Sciatic nerve (tissue), 2 donors: ENCODE results near the gene MPC1L. TPM values are rescaled to one million over a fixed set of nuclear protein-coding genes. Genes with fewer than 3 reads are reported as not detected.
"Not testable (repeated sequence)": the region's sequence is repeated elsewhere in the genome, so short reads cannot be mapped to it uniquely, and the experiment has no call there.

ENCODE experiments used
- ATAC-seq: fragments of 200-7000 bp; cut with Tn5 transposase; one replicate; pipeline ENCODE4 v1.9.1; 2020; ENCODE audit warnings: mild to moderate bottlenecking, moderate library complexity
- DNase-seq: peaks from one replicate; pipeline ENCODE4 v3.0.0-alpha.2; 2020; ENCODE audit warnings: low spot score
- intact Hi-C: fragments of 100-400 bp; cut with DNase I; formaldehyde crosslinking; loops from one replicate; pipeline ENCODE4 v1.14.2; 2022
- total RNA-seq: library from RNA; stranded (reverse); fragmentation: NEBNext Ultra II Directional; extraction: Animal tissue kit (Norgen Biotek cat#: 25700); gene quantifications from one replicate; pipeline ENCODE4 v1.2.1, GENCODE V29; 2021
- donor health status: DM: no; HTN: no; CAD: no.
- donor health status: DM: no; HTN: no; CAD: no.

MPC1L gene
- not detected for total RNA-seq

DNA sequence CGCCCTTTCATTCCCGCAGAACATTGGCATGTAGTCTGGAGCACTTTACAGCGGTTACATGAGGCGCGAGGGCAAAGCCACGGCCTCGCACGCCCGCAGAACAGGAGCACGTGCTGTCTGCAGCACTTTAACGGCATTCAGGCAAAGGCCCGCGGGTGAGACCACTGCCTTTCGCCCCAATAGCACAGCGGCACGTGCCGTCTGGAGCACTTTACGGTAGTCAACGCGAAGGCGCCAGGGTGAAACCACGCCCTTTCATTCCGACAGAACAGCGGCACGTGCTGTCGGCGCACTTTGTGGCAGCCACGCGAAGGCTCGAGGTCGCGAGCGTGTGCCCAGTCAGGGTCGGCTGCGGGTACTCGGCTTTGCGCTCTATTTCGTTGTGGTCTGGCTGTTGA, at the start of gene MPC1L:
Gene MPC1L (plus strand): TSS at position 290 of the 398 bp plus-strand sequence. CDS start 138 bp downstream, outside the sequence.
- ATAC-seq = no peak
- intact Hi-C loops = no loop called here
- no peak for DNase-seq

DNA sequence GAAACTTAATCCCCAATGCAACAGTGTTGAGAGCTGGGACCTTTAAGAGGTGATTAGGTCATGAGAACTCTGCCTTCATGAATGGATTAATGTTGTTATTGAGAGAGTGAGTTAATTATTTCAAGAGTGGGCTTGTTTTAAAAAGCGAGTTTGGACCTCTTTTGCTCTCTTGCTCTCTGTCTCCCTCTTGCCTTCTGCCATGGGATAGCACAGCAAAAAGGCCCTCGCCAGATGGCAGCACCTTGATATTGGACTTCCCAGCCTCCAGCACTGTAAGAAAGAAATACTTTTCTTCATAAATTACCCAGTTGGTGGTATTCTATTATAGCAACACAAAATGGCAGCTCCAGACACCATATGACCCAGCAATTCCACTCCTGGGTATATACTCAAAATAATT, 49.5 kb upstream of the MPC1L start:
- intact Hi-C loops = no loop called here
- ATAC-seq (no peak), DNase-seq (no peak)

DNA sequence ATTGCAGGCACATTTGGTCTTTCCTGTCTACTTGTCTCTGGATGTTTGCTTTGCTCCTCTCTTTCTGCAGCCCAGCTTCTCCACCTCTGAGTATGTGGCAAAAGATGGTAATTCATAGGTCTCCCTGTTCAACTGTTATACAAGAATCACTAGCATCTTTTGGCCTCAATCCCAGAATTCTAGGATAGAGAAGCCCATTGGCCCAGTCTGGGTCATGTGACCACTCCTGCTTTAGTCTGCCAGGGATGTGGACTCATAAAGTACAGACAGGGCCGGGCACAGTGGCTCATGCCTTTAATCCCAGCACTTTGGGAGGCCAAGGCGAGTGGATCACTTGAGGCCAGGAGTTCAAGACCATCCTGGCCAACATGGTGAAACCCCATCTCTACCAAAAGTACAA, 47.8 kb upstream of the MPC1L start:
- ATAC-seq, intact Hi-C loops, DNase-seq: not testable (repeated sequence)

DNA sequence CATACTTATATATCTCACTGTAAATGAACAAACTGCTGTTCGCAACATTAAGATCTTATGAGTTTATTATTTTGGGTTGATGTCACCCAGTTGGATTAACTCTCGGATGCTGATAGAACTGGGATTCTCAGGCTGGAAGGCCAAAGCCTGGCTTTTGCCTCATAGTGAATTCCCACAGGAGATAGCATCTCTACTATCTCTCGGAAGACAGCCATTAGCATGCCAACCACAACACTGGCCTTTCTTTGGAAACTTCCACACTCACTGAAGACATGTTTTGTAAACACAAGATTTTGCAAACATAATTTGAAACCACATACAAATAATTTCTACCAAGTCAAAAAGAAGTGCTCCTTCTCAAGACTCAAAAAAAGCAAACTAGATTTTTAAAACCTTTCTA, 46.9 kb upstream of the MPC1L start:
- ATAC-seq (no peak), DNase-seq (no peak)
- intact Hi-C loops = no loop called here

DNA sequence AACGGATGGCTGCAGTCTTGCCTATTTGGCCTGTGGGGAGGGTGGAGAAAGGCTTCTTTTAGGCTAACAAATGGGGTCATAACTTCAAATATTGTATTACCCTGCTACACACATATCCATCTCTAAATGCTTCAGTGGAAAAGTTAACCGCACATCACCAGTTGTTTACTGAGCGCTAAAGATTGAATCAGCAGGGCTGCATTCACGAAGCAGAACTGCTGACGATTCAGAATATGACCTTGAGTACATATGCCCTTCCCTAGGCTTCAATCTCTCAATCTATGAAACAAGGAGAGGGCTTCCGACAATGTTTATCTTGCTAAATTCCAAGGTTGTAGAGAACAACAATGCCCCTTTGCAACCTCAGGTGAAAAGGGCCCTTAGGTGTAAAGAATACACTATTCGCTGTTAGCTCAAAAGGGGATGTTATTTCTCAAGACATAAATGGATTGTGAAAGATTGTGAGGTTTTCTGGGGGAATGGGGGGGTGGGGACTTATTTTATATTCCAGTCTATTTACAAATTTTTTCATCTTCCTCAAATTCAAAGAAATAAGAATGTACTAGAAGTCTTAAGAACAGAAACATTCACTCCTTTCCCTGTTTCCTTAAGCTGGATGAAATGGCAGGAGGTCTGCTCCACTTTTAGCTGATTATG, 45.1 kb upstream of the MPC1L start:
- ATAC-seq = no peak
- no peak for DNase-seq
- intact Hi-C loops = no loop called here

DNA sequence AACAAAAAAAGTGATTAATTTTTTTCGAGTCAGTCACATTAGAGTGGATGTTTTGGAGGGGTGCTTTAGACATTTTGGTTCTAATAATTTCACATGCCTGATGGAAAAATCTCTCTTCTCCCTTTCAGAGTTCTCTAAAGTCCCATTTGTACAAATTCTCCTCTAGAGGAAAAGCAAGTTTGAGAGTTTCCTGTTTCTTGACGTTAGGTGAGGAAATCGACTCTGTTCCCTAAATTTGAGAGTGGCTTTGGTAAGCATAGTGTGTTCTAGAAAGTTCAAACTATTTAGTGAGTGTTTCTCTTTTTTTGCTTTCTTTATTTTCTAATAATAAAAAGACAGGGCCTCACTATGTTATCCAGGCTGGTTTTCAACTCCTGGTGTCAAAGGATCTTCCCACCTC, 44.1 kb upstream of the MPC1L start:
- no peak for ATAC-seq
- no peak for DNase-seq
- intact Hi-C loops = no loop called here

DNA sequence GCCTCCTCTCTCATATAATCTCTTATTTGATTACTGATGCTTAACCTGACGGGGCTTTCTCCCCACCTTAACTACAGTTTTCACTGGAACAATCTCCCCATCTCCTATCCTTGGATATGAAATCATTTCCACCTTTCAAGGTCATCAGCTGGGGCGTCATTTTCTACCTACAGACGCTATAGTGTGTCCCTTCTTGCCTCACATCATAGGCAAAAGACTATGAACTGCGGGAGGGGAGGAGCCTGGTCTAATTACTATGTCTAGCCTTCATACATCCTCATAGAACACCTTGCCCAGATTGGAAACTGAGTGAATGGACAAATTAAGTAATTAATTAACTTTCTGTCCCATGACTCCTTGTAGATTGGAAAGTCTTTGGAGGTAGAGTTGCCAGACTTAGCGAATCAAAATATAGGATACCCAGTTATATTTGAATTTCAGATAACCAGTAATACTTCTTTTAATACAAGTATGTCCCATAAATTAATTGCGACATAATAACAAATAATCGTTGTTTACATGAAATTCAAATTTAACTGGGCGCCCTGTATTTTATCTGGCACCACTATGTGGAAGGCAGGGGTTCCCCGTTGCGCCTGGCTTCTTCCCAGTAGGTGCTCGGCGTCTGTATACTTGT, 43.2 kb upstream of the MPC1L start:
- ATAC-seq = no peak
- no peak for DNase-seq
- intact Hi-C loops = no loop called here

DNA sequence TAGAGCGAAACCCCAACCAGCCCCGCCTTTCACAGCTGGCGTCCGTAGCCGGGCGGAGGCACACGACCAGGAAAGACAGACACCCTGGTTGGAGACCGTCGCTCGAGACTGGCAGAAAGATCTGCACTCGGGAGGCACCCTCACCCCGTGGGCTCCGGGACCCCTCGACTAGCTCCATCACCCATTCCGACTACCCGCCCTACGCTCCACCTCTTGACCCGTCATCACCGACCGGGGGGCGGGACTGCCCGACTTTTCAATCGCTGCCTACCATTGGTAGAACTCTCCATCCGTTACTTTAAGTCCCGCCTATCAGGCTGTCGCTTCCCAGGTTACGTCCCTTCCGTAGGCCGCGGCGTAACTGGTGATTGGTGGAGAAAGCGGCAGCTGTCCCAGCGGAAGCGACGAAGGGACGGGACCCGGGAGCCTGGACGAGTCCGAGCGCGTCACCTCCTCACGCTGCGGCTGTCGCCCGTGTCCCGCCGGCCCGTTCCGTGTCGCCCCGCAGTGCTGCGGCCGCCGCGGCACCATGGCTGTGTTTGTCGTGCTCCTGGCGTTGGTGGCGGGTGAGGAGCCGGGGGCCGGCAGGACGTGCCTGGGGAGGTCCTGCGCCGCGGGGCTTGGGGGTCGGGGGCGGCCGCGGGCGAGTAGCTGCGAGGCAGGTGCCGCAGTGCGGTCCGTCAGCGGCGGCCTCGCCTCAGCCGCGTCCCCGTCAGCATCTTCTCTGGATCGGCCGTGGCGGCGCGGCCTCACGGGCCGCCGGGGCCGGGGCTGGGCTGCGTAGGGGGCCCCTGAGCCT, 42.5 kb upstream of the MPC1L start, which contains the start of gene ATP6AP2:
Gene ATP6AP2 (plus strand): TSS at position 434 of the 799 bp plus-strand sequence. CDS start 96 bp downstream, at position 530.
- ATAC-seq = peak; percentile 99
- intact Hi-C loops = no loop called here

DNA sequence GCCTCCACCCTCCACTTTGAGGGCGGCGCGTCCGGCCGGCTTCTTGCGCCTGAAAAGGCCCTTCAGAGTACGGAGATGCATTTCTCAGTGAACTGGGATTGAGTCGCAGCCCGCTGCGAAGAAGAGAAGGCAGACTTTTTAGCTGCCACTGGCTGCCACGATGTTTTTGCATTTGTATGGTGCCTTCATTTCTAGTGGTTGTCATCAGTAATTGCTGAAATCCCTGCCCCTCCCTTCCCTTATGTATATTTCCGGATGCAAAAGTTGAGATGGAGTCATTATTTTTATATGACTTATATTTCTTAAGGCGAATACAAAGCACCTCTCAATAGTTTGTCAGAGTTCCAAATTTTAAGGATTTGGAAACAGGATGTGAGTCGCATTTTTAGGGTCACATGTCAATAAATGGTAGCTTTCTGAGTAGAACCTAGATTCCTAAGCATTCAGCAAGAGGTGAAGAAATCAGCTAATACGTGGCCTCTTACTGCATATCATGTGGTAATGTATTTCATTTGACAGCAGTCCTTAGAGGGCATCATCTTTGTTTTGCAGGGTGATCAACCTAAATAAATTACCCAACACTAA, 41.8 kb upstream of the MPC1L start:
- intact Hi-C loops = no loop called here
- ATAC-seq = no peak
- no peak for DNase-seq

More for the DNA sequence above, 42.5 kb upstream of the MPC1L start, which contains the start of gene ATP6AP2:
- DNase-seq = peak; percentile 93

DNA sequence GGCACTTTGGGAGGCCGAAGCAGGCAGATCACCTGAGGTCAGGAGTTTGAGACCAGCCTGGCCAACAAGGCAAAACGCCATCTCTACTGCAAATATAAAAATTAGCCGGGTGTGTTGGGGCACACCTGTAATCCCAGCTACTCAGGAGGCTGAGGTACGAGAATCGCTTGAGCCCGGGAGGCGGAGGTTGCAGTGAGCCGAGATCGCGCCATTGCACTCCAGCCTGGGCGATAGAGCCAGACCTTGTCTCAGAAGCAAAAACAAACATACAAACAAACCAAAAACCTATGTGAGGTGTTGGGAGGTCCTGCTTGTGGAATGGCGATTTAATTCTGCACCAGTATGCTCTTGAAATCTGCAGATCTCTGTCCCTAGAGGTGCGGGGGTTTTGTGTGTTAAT, 41.0 kb upstream of the MPC1L start:
- intact Hi-C loops = not testable (repeated sequence)

DNA sequence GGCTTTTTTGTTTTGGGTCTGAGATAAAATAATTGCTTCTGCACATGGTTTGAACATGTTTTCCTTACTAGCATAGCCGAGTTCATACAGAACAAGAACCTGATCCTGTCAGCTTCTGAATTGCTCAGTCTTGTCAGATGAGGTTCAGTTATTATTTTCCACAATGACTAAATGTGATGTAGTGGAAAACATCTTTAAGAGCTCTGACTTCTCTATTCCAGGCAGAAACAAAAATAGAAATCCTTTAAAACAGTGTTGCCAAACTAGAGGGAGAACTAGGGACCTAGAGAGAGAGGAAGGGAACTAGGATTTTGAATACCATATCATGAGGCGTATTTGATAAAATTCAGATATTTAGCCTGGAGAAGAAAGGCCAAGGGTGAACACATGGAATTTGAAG, 40.4 kb upstream of the MPC1L start:
- no peak for DNase-seq
- intact Hi-C loops = no loop called here
- no peak for ATAC-seq

More for the DNA sequence above, 41.0 kb upstream of the MPC1L start:
- not testable (repeated sequence) for DNase-seq, ATAC-seq

DNA sequence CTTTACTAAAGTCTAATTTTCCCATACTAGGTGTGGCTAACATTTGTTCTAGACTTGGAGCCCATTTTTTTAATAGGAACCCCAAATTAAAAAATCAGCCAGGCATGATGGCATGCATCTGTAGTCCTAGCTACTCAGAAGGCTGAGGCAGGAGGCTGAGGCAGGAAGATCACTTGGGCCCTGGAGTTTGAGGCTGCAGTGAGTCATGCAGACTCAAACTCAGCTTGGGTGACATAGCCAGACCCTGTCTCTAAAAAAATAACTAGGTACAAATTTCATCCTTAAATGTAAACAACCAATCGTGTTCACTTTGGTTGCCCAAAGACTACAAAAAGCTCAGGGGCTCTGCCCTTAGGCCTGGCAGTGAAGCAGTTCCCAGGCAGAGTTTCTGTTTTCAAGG, 35.6 kb upstream of the MPC1L start:
- intact Hi-C loops, ATAC-seq, DNase-seq: not testable (repeated sequence)

DNA sequence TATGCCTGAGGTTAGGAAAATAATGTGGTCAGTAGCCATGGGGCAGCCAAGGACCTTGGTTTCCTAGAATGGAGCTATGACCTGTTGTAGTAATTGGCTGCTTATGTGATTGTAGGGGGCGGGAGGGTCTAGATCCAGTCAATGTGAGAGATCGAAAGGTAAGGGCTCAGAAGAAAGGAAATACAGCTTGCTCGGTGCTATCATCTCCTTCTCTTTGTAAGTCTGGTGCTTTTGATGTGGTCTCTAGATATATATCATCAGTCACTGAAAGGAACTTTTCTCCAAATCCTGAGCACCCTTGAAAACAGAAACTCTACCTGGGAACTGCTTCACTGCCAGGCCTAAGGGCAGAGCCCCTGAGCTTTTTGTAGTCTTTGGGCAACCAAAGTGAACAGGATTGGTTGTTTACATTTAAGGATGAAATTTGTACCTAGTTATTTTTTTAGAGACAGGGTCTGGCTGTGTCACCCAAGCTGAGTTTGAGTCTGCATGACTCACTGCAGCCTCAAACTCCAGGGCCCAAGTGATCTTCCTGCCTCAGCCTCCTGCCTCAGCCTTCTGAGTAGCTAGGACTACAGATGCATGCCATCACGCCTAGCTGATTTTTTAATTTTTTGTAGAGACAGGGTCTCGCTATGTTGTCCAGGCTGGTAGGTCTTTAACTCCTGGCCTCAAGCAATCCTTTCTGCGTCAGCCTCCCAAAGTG, 33.5 kb upstream of the MPC1L start:
- ATAC-seq, DNase-seq, intact Hi-C loops: not testable (repeated sequence)

DNA sequence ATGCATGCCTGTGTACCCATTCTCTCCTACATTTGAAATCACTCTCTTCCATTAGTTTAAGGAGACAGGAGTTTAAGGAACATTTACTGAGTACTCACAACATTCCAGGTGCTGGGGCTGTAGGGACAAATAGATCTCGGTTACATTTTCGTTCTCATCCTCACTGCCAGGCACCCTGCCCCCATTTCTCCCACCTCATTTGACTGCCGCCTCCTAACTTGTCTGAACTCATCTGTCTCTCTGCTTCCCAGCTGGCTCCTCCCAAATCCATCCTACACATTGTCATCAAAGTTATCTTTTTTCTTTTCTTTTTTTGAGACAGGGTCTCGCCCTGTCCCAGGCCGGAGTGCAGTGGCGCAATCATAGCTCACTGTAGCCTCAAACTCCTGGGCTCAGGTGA, 19.8 kb upstream of the MPC1L start:
- ATAC-seq = no peak

DNA sequence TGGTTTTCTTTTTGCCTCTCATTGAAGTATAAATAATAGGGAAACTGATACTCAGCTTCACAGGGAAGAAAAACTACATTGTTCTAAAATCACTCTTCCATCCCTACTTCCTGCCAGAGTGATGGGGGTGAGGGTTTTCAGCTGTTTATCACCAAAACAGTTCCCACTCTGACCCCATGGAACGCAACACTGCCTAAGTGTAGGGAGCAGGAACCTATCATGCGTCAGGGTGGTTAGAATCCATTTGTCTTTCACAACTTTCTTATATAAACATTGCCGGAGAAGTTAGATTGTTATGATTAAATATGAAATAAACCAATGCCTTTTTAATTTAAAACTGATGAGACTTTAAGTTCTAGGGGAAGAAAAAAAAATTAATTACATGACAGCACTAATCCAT, 15.8 kb upstream of the MPC1L start:
- DNase-seq (no peak), ATAC-seq (no peak)
- intact Hi-C loops = no loop called here

More for the DNA sequence above, 19.8 kb upstream of the MPC1L start:
- intact Hi-C loops = no loop called here
- DNase-seq = no peak

DNA sequence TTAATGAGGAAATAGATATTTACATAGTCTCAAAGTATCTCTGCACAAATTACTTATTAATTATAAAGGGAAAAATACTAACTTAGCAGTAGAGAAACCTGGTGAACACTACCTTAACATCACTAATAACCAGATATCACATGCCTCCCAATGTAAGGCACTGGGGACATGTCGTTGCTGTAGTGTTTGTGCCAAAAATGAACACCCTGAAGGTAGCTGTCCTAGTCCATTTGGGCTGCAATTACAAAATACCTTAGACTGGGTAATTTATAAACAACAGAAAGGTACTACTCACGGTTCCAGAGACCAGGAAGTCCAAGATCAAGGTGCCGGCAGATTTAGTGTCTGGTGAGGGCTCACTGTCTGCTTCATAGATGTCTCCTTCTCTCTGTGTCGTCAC, 10.7 kb upstream of the MPC1L start:
- DNase-seq (no peak), ATAC-seq (no peak)
- intact Hi-C loops = no loop called here

DNA sequence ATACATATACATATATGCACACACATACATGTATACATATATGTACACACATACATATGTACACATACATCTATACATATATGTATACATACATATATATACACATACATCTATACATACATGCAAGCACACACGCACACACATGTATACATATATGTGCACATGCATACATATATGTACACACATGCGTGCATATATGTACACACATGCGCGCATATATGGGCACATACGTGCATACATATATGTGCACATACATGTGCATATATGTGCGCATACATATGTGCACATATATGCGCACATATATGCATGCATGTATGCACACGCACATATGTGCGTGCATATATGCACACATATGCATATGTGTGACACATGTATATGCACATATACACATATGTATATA, 7.3 kb upstream of the MPC1L start:
- intact Hi-C loops = no loop called here
- ATAC-seq = no peak
- DNase-seq = no peak

DNA sequence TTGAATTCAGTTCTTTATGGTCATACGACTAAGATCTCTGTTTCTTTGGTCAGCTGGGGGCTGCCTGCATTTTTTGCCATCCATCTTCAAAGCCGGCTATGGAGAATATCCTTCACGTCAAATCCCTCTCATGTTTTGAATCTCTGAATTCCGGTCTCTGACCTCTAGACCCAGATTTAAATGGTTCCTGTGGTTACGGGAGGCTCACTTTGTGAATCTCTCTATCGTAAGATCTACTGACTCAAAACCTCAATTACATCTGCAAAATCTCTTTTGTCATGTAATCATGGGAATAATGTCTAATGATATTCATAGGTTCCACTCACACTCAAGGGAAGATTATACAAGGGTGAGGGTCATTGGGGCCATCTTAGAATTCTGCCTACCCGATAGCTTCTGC, 5.7 kb upstream of the MPC1L start:
- DNase-seq (no peak), ATAC-seq (no peak)
- intact Hi-C loops = no loop called here
